ENCODE results near the gene SUSD5. TPM values are rescaled to one million over a fixed set of nuclear protein-coding genes. Genes with fewer than 3 reads are reported as not detected.

The SUSD5 gene
- total RNA-seq, 4 donors from 2014 or later, result 0.32 to 0.55 TPM; not detected in 2

DNA sequence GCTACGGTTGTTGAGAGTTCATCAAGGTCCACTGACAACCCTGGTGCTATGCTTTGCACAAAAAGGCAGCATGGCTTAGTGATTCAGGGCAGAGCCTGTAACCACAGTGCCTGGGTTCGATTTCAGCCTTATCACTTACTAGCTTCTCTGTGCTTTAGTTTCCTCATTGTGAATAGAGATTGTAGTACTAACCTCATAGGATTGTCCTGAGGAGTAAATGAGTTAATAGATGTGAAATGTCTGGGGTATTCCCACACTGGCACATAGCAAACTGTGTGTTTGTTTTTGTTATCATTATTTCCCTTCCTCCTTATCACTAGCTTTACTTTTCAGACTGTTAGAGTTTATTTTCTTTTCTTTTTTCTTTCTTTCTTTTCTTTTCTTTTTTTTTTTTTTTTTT lies 88.5 kb downstream of the SUSD5 start:
- in situ Hi-C loops (cut with MboI; ENCODE audit: low pct_ligation_motif_present in 1 of 4, low pct_unique_long_range_greater_than_20kb in 1 of 4, low sequenced_read_pairs in 3 of 4), result loop anchor here in 3 of 4 donors (10.0 to 25.0 kb wide), 4 partner anchors 232 to 657 kb away; partner anchors contain the start of gene PDCD6IP (in 1 of the 3)
- no peaks in the 10 kb centered on the region for H3K4me1 ChIP-seq
- H3K36me3 ChIP-seq, result peaks cover 0 to 45% (median 21%) of the 10 kb centered on the region in 4 donors
- WGBS, 2 donors (ENCODE audit: low coverage in 1 of 2), result 64% methylated on average over 2 of the region's 2 CpGs; no CpG with 5 or more reads in 1 of the 2 donors
- intact Hi-C loops (cut with DNase I; ENCODE audit: low total_unique reads), result loop anchor here (5.0 kb wide), 1 partner anchor 242 kb away; no protein-coding TSS in a partner anchor
- no peak overlapping the region for H3K27ac ChIP-seq
- H3K9me3 ChIP-seq, result no peaks in the 10 kb centered on the region
- no peak for DNase-seq
- no peaks in the 10 kb centered on the region for H3K27me3 ChIP-seq
- TF ChIP-seq CTCF (IDR thresholded peaks at IDR 0.05) (no peak), EP300 (IDR thresholded peaks at IDR 0.05; ENCODE audit: low read depth) (no peak), POLR2AphosphoS5 (IDR thresholded peaks at IDR 0.05) (no peak), POLR2A (IDR thresholded peaks at IDR 0.05) (no peak)
- no peak overlapping the region for H3K4me3 ChIP-seq

GRCh38 chr3:33128706-33129105 lies 89.9 kb downstream of the SUSD5 start:
- Histone ChIP-seq H3K27me3 (no peaks in the 10 kb centered on the region), H3K4me3 (no peak overlapping the region), H3K4me1 (no peaks in the 10 kb centered on the region), H3K36me3 (peaks cover 0 to 45% (median 22%) of the 10 kb centered on the region in 4 donors), H3K9me3 (no peaks in the 10 kb centered on the region), H3K27ac (no peak overlapping the region)
- in situ Hi-C loops (cut with MboI; ENCODE audit: low pct_ligation_motif_present in 1 of 4, low pct_unique_long_range_greater_than_20kb in 1 of 4, low sequenced_read_pairs in 3 of 4) (loop anchor here in 3 of 4 donors (10.0 to 25.0 kb wide), 3 partner anchors 234 to 659 kb away; partner anchors contain the start of gene PDCD6IP (in 1 of the 3)), intact Hi-C loops (cut with DNase I; ENCODE audit: low total_unique reads) (no loop called here)
- TF ChIP-seq POLR2AphosphoS5 (IDR thresholded peaks at IDR 0.05) (no peak), EP300 (IDR thresholded peaks at IDR 0.05; ENCODE audit: low read depth) (no peak), CTCF (IDR thresholded peaks at IDR 0.05) (no peak), POLR2A (IDR thresholded peaks at IDR 0.05) (no peak)
- DNase-seq, result no peak
- WGBS, 2 donors (ENCODE audit: low coverage in 1 of 2), result 55 to 86% methylated on average over 1 of the region's 1 CpG

DNA sequence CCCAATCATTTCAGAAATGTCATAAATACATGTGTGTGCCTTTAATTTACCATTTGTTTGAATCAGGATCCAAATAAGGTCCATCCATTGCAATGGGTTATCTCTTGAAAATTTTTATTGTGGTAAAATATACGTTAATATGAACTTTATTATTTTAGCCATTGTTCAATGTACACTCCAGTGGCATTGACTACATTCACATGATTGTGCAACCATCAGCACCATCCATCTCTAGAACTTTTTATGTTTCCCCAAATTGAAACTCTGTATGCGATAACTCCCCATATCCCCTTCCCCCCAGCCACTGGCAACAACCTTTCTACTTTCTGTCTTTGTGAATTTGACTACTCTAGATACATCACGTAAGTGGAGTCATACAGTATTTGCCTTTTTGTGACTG lies 92.8 kb downstream of the SUSD5 start:
- H3K27me3 ChIP-seq, result no peaks in the 10 kb centered on the region
- DNase-seq, result no peak
- intact Hi-C loops (cut with DNase I; ENCODE audit: low total_unique reads) (no loop called here), in situ Hi-C loops (cut with MboI; ENCODE audit: low pct_ligation_motif_present in 1 of 4, low pct_unique_long_range_greater_than_20kb in 1 of 4, low sequenced_read_pairs in 3 of 4) (loop anchor here in 3 of 4 donors (10.0 to 25.0 kb wide), 3 partner anchors 236 to 661 kb away; partner anchors contain the start of gene PDCD6IP (in 1 of the 3))
- H3K4me3 ChIP-seq, result no peak overlapping the region
- H3K27ac ChIP-seq, result no peak overlapping the region
- no peaks in the 10 kb centered on the region for H3K9me3 ChIP-seq
- H3K36me3 ChIP-seq, result peaks cover 0 to 45% (median 17%) of the 10 kb centered on the region in 4 donors
- WGBS, 2 donors (ENCODE audit: low coverage in 1 of 2), result 90% methylated on average over 3 of the region's 3 CpGs
- H3K4me1 ChIP-seq, result no peaks in the 10 kb centered on the region
- TF ChIP-seq CTCF (IDR thresholded peaks at IDR 0.05) (no peak), POLR2A (IDR thresholded peaks at IDR 0.05) (no peak), POLR2AphosphoS5 (IDR thresholded peaks at IDR 0.05) (no peak), EP300 (IDR thresholded peaks at IDR 0.05; ENCODE audit: low read depth) (no peak)

- H3K27me3 ChIP-seq, result no peaks in the 10 kb centered on the region
- DNase-seq, result no peak
- TF ChIP-seq CTCF (IDR thresholded peaks at IDR 0.05) (no peak), POLR2AphosphoS5 (IDR thresholded peaks at IDR 0.05) (no peak), EP300 (IDR thresholded peaks at IDR 0.05; ENCODE audit: low read depth) (no peak), POLR2A (IDR thresholded peaks at IDR 0.05) (no peak)
- H3K4me3 ChIP-seq, result no peak overlapping the region
- WGBS, 2 donors (ENCODE audit: low coverage in 1 of 2), result 100% methylated on average over 1 of the region's 1 CpG
- in situ Hi-C loops (cut with MboI; ENCODE audit: low pct_ligation_motif_present in 1 of 4, low pct_unique_long_range_greater_than_20kb in 1 of 4, low sequenced_read_pairs in 3 of 4) (loop anchor here (10.0 to 25.0 kb wide), 3 partner anchors 238 to 663 kb away; partner anchors contain the start of gene PDCD6IP (in 2 of the 4)), intact Hi-C loops (cut with DNase I; ENCODE audit: low total_unique reads) (no loop called here)
- no peaks in the 10 kb centered on the region for H3K9me3 ChIP-seq
- H3K36me3 ChIP-seq, result peaks cover 0 to 52% (median 18%) of the 10 kb centered on the region in 4 donors
- H3K27ac ChIP-seq, result no peak overlapping the region
- H3K4me1 ChIP-seq, result peaks cover 0 to 2% (median 0%) of the 10 kb centered on the region in 4 donors
Measured at GRCh38 chr3:33124638-33125037, 94.0 kb downstream of the SUSD5 start.
